ENCODE results near the gene COL23A1.

COL23A1 gene

DNA sequence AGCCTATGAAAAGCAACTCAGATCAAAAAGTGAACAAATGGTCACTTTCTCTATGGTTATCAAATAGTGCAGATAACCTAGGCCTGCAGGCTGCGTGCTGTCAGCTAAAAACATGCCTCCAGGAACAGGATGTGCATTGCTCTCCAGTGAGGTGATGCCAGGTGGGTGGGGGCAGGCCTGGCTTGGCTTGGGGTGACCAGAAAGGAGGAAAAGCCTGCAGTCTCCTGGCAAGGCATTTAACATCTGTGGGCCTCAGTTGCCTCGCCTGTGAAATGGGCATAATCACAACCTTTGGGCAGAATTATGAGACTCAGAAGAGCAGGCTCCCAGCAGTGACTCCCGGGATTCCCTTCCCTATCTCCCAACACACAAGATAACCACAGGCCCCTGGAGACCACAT lies 135.9 kb downstream of the COL23A1 start:
- no peak for DNase-seq (ENCODE audit: insufficient read length, low spot score)
- no peak for FAIRE-seq
- TF ChIP-seq PAX5 (IDR thresholded peaks at IDR 0.05; ENCODE audit: insufficient read depth, low read length, severe bottlenecking) (no peak), TAF1 (IDR thresholded peaks at IDR 0.05; ENCODE audit: low read depth, low read length) (no peak), SPI1 (IDR thresholded peaks at IDR 0.05; ENCODE audit: low read depth, low read length) (no peak), POLR2A (IDR thresholded peaks at IDR 0.05; ENCODE audit: low read depth, low read length) (no peak), POLR2AphosphoS5 (IDR thresholded peaks at IDR 0.05; ENCODE audit: low read depth, low read length) (no peak), POU2F2 (IDR thresholded peaks at IDR 0.05; ENCODE audit: low read depth, low read length) (no peak)

DNA sequence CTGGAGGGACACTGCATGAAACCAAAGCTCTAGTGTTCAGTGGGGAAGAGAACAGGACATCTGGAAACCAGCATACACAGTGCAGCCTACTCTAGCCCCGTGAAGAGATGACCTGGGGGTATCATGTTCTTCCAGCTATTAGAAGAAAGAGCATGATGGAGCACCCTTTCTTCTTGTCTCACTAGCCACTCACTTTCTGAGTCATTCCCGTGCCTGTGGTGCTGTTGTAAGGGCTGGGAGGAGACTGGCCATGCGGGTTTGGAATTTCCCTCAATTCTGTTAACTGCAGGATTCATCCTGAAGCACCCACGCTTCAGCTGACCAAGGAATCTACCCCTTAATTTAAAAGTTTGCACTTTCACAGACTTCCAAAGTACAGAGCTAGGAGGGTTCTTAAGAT lies 137.0 kb downstream of the COL23A1 start:
- FAIRE-seq (no peak), DNase-seq (ENCODE audit: insufficient read length, low spot score) (no peak)
- no peak for TF ChIP-seq SPI1 (IDR thresholded peaks at IDR 0.05; ENCODE audit: low read depth, low read length)
- no peak for TF ChIP-seq POLR2A (IDR thresholded peaks at IDR 0.05; ENCODE audit: low read depth, low read length)
- TF ChIP-seq POLR2AphosphoS5 (IDR thresholded peaks at IDR 0.05; ENCODE audit: low read depth, low read length), result no peak
- no peak for TF ChIP-seq TAF1 (IDR thresholded peaks at IDR 0.05; ENCODE audit: low read depth, low read length)
- no peak for TF ChIP-seq POU2F2 (IDR thresholded peaks at IDR 0.05; ENCODE audit: low read depth, low read length)
- no peak for TF ChIP-seq PAX5 (IDR thresholded peaks at IDR 0.05; ENCODE audit: insufficient read depth, low read length, severe bottlenecking)

DNA sequence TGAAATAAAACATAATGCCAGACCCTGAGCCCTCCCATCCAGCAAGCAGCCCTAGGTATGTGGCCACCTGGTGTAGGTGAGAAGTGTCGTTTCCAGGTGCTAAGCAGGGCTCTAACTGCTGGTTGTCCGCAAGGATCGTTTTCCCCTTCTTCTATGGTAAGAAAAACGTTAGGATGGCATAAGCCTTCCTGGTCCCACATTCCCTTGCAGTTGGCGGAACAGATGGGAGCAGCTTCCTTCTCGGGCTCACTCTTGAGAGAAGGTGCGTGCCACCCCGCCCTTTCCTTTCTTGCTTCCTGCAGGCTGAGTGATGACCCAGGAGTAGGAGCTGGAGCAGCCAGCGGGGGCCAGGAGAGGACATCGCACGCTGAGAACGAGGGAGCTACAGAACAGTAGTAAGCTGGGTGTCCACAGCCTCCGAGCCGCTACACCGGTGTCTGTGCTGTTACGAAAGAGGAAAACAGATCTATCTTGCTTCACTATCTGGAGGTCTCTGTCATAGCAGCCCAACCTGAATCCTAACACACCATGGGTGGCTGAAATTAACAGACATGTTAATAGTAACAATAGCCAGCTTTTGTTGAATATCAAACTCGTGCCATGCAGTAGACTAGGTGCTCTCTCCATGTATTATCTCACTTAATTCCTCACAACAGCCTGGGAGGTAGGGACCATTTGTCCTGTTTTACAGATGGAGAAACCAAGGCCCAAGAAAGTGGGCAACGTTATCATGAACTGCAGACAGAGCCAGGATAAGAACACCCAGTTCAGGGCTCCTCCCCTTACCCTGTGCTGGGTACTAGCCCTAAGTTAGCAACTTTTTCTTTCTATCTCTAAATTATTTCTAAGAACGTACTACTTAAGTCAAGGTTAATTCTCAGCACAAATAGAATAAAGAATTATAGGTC lies 139.8 kb downstream of the COL23A1 start:
- TF ChIP-seq POLR2AphosphoS5 (IDR thresholded peaks at IDR 0.05; ENCODE audit: low read depth, low read length) (no peak), POU2F2 (IDR thresholded peaks at IDR 0.05; ENCODE audit: low read depth, low read length) (no peak), POLR2A (IDR thresholded peaks at IDR 0.05; ENCODE audit: low read depth, low read length) (no peak), PAX5 (IDR thresholded peaks at IDR 0.05; ENCODE audit: insufficient read depth, low read length, severe bottlenecking) (no peak), SPI1 (IDR thresholded peaks at IDR 0.05; ENCODE audit: low read depth, low read length) (no peak), TAF1 (IDR thresholded peaks at IDR 0.05; ENCODE audit: low read depth, low read length) (no peak)
- FAIRE-seq (no peak), DNase-seq (ENCODE audit: insufficient read length, low spot score) (no peak)

DNA sequence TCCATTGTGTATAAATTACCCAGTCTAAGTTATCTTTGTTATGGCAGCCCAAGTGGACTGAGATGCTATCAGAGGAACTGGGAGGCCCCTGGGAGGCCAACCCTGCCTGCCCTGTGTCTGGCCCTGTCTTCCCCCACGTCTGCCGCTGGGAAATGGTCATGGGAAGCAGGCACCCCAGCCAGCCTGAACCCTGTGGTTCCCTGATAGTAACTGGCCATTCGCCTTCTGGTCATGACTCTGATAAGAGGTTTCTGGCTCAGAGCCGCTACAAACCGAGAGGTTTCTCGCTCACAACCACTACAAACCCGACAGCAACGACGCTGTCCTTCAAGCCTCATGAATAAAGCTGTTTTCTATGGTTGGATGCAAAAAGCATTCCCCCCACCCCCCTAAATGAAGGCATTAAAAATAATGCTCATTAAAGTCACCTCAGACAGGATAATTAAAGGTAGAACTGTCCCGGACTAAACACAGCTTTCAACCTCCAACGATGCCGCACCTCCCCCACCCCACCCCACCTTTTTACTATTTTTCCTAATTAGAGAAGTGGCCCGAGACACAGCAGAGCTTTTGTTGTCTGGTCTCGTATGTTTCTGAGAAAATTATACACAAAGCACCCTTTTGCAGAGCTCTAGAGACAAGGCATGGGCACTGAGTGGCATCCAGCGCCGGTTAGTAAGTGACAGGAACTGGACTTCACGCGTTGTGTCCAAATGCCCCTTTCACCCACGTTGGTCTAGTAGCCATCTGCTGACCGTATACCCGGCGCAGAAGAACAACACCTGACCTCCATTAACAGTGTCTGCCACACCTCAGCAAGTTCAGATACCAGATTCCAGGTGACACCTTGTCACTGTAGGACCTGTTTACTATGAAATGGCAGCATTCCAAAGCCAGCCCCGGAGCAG lies 140.8 kb downstream of the COL23A1 start:
- FAIRE-seq, result no peak
- TF ChIP-seq SPI1 (IDR thresholded peaks at IDR 0.05; ENCODE audit: low read depth, low read length) (no peak), POU2F2 (IDR thresholded peaks at IDR 0.05; ENCODE audit: low read depth, low read length) (no peak), TAF1 (IDR thresholded peaks at IDR 0.05; ENCODE audit: low read depth, low read length) (no peak), PAX5 (IDR thresholded peaks at IDR 0.05; ENCODE audit: insufficient read depth, low read length, severe bottlenecking) (no peak), POLR2AphosphoS5 (IDR thresholded peaks at IDR 0.05; ENCODE audit: low read depth, low read length) (no peak), POLR2A (IDR thresholded peaks at IDR 0.05; ENCODE audit: low read depth, low read length) (no peak)

DNA sequence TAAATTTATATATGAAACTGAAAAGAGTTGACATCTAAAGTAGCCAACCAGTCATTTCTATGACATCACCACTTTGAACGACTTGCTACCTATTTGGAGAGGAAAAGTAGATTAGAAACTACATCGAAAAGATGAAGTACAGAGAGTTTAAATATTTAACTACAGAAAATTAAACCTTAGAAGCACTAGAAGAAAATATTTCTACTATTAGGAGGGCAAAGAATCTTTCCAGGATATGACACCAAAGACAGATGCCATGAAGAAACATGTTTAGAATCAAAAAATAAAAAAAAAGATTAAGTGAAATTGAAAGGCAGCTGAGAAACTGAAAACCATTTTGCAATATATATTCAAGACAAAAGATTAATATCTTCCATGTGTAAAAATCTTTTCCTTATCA lies 144.7 kb downstream of the COL23A1 start:
- no peak for DNase-seq (ENCODE audit: insufficient read length, low spot score)
- TF ChIP-seq TAF1 (IDR thresholded peaks at IDR 0.05; ENCODE audit: low read depth, low read length) (no peak), POLR2AphosphoS5 (IDR thresholded peaks at IDR 0.05; ENCODE audit: low read depth, low read length) (no peak), POU2F2 (IDR thresholded peaks at IDR 0.05; ENCODE audit: low read depth, low read length) (no peak), PAX5 (IDR thresholded peaks at IDR 0.05; ENCODE audit: insufficient read depth, low read length, severe bottlenecking) (no peak), SPI1 (IDR thresholded peaks at IDR 0.05; ENCODE audit: low read depth, low read length) (no peak), POLR2A (IDR thresholded peaks at IDR 0.05; ENCODE audit: low read depth, low read length) (no peak)
- FAIRE-seq, result no peak

More for the DNA sequence above, 140.8 kb downstream of the COL23A1 start:
- no peak for DNase-seq (ENCODE audit: insufficient read length, low spot score)

DNA sequence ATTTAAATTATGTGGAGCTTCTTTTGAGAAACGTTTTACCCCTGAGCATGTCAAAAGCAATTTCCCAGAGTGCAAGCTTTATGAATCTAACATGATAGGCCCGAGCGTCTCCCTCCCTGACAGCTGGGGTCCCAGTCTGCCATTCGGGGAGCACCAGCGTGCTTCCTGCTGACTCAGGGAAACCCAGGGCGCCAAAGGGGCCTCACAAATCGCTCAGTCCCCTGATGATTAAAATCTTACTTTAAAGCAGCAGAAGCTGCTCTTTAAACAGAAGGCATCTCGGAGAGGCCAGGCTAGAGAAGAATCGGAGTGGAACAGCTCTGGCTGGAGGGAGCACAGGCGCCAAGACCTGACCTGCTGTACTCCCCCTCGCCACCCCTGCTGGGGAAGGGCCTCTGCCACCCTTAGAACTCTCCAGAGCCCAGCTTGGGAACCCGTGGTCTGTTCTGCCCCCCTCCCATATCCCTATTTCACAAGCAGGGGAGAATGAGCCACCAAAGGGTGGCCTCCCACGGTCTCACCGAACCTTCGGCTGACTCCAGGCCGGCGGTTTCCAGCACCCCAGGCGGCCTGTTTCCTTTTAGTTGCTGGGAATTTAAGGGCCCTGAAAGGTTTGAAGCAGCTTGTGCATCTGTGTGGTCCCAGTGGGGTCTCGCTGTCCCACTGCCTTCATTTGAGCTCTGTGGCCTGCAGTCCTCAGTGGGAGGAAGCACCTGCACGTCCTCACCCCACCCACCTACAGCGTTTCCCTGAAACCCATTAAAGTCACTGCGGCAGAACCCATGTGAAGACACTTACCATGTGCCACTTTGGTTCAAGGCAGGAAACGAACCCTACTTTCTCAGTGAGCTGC lies 147.6 kb downstream of the COL23A1 start:
- TF ChIP-seq PAX5 (IDR thresholded peaks at IDR 0.05; ENCODE audit: insufficient read depth, low read length, severe bottlenecking) (no peak), POLR2A (IDR thresholded peaks at IDR 0.05; ENCODE audit: low read depth, low read length) (no peak), POU2F2 (IDR thresholded peaks at IDR 0.05; ENCODE audit: low read depth, low read length) (no peak), SPI1 (IDR thresholded peaks at IDR 0.05; ENCODE audit: low read depth, low read length) (no peak), POLR2AphosphoS5 (IDR thresholded peaks at IDR 0.05; ENCODE audit: low read depth, low read length) (no peak), TAF1 (IDR thresholded peaks at IDR 0.05; ENCODE audit: low read depth, low read length) (no peak)
- FAIRE-seq (no peak), DNase-seq (ENCODE audit: insufficient read length, low spot score) (no peak)

DNA sequence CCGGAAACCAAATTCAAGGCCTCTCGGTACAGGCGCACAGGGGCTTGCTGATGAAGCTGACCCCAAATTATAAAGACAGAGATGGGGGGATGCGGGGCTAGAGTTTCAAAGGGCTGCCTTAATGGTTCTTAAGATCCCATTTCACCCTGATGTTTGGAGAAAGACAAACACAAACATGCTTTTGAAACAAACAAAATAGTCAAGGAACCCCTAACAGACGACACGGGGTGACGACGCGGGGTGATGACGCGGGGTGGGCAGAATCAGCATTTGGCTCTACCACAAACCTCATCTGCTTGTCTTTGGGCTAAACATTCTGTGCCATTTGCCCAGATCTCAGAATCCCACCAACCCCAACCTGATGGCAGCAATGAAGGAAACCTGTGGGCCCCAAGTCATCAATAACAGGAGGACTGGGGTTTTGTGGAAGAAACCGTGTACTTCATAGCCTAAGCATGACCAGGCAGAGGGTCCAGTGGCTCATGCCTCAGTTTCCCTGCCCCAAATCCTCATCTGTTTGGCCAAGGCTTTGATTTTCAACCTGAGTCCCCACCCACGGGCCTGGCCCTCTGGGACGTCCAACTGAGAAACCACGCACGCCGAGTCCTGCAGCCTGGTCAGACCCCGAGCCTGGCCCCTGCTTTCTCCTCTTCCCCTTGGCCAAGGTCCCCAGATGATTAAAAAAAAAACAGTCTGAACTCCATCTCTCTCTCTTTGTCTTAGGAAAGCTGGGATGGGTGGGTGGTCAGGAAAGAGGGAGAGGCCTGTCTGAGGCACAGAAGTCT lies 148.5 kb downstream of the COL23A1 start:
- TF ChIP-seq POLR2A (IDR thresholded peaks at IDR 0.05; ENCODE audit: low read depth, low read length) (no peak), PAX5 (IDR thresholded peaks at IDR 0.05; ENCODE audit: insufficient read depth, low read length, severe bottlenecking) (no peak), POLR2AphosphoS5 (IDR thresholded peaks at IDR 0.05; ENCODE audit: low read depth, low read length) (no peak), SPI1 (IDR thresholded peaks at IDR 0.05; ENCODE audit: low read depth, low read length) (no peak), POU2F2 (IDR thresholded peaks at IDR 0.05; ENCODE audit: low read depth, low read length) (no peak), TAF1 (IDR thresholded peaks at IDR 0.05; ENCODE audit: low read depth, low read length) (no peak)
- DNase-seq (ENCODE audit: insufficient read length, low spot score) (no peak), FAIRE-seq (no peak)

DNA sequence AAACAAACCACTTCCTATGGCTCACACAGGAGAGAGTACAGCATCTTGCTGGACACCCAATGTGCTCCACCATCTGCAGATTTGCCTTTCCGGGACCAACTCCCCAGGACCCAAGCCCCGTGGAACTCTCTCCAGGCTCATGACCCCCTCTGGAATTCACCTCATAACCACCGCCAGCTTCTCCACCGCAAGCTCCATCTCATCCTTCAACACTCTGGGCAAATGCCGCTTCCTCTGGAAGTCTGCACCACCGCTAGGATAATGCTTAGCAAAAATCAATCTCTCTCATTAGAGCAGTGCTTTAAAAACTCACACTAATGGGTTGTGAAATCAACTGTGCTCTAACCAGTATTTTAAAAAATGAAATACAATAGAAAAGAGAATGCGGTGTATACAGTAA lies 150.0 kb downstream of the COL23A1 start:
- FAIRE-seq, result no peak
- no peak for DNase-seq (ENCODE audit: insufficient read length, low spot score)
- no peak for TF ChIP-seq POLR2A (IDR thresholded peaks at IDR 0.05; ENCODE audit: low read depth, low read length)
- TF ChIP-seq POU2F2 (IDR thresholded peaks at IDR 0.05; ENCODE audit: low read depth, low read length), result no peak
- no peak for TF ChIP-seq PAX5 (IDR thresholded peaks at IDR 0.05; ENCODE audit: insufficient read depth, low read length, severe bottlenecking)
- TF ChIP-seq TAF1 (IDR thresholded peaks at IDR 0.05; ENCODE audit: low read depth, low read length), result no peak
- TF ChIP-seq POLR2AphosphoS5 (IDR thresholded peaks at IDR 0.05; ENCODE audit: low read depth, low read length), result no peak
- TF ChIP-seq SPI1 (IDR thresholded peaks at IDR 0.05; ENCODE audit: low read depth, low read length), result no peak
